ENCODE results near the gene EFNA5.

The EFNA5 gene

GRCh38 chr5:107696080-107696479, 25.3 kb upstream of the EFNA5 start:
- H3K9ac ChIP-seq (ENCODE audit: low read length): peak overlapping the region; percentile 15
- no peaks in the 10 kb centered on the region for H3K27me3 ChIP-seq (ENCODE audit: control insufficient read depth, insufficient read depth, low read length)
- peak overlapping the region; percentile 35 for H3K4me3 ChIP-seq (ENCODE audit: low read length)
- peak overlapping the region; percentile 79 for H3K27ac ChIP-seq (ENCODE audit: low read length)
- H3K9me3 ChIP-seq (ENCODE audit: control insufficient read depth, low read depth, low read length): no peaks in the 10 kb centered on the region
- no peaks in the 10 kb centered on the region for H3K36me3 ChIP-seq (ENCODE audit: control insufficient read depth, low read depth, low read length)
- peaks cover 14% of the 10 kb centered on the region for H3K4me1 ChIP-seq (ENCODE audit: control insufficient read depth, low read depth, low read length)

- H3K36me3 ChIP-seq (ENCODE audit: control insufficient read depth, low read depth, low read length): no peaks in the 10 kb centered on the region
- H3K9me3 ChIP-seq (ENCODE audit: control insufficient read depth, low read depth, low read length): no peaks in the 10 kb centered on the region
- H3K4me1 ChIP-seq (ENCODE audit: control insufficient read depth, low read depth, low read length): no peaks in the 10 kb centered on the region
- no peak overlapping the region for H3K9ac ChIP-seq (ENCODE audit: low read length)
- H3K4me3 ChIP-seq (ENCODE audit: low read length): no peak overlapping the region
- no peak overlapping the region for H3K27ac ChIP-seq (ENCODE audit: low read length)
- no peaks in the 10 kb centered on the region for H3K27me3 ChIP-seq (ENCODE audit: control insufficient read depth, insufficient read depth, low read length)
These were observed 17.2 kb upstream of the EFNA5 start for GRCh38 chr5:107687937-107688336.

DNA sequence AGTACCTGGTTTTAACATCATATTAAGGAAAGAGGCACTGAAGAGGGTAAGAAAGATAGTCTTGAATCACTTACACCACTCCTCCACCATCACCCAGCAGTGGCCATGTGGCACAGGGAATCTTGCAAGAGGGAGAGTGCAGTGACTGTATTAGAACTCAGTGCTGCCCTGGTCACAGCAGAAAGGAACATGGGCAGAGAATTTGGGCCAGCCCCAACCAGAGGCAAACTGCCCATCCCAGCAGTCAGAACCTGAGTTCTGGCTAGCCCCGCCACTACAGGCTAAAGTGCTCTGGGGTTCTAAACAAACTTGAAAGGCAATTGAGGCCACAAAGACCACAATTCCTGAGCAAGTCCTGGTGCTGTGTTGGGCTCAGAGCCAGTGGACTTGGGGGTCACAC, 16.7 kb upstream of the EFNA5 start:
- no peaks in the 10 kb centered on the region for H3K36me3 ChIP-seq (ENCODE audit: control insufficient read depth, low read depth, low read length)
- peaks cover 4% of the 10 kb centered on the region for H3K4me1 ChIP-seq (ENCODE audit: control insufficient read depth, low read depth, low read length)
- H3K27ac ChIP-seq (ENCODE audit: low read length): no peak overlapping the region
- H3K9me3 ChIP-seq (ENCODE audit: control insufficient read depth, low read depth, low read length): no peaks in the 10 kb centered on the region
- no peaks in the 10 kb centered on the region for H3K27me3 ChIP-seq (ENCODE audit: control insufficient read depth, insufficient read depth, low read length)
- H3K9ac ChIP-seq (ENCODE audit: low read length): no peak overlapping the region
- H3K4me3 ChIP-seq (ENCODE audit: low read length): no peak overlapping the region

DNA sequence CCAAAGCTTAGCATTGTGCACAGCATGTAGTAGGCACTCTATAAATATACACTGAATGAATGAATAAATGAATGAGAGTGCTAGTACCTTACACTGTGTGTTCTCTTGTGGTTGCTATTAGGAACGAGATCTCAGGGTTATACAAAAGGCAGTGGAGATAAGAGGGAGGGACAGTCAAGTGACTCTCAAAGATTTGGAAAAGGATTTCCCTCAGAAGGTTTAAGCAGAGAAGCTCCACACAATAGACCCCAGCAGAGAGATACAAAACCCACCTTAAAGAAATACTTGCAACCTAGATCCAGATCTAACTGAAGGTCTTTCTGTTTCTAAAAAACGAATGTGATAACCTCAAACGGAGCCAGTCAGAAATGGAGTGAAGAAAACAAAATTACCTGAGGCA, 11.8 kb upstream of the EFNA5 start:
- Histone ChIP-seq H3K9me3 (ENCODE audit: control insufficient read depth, low read depth, low read length) (no peaks in the 10 kb centered on the region), H3K27me3 (ENCODE audit: control insufficient read depth, insufficient read depth, low read length) (no peaks in the 10 kb centered on the region), H3K27ac (ENCODE audit: low read length) (no peak overlapping the region), H3K9ac (ENCODE audit: low read length) (no peak overlapping the region), H3K4me3 (ENCODE audit: low read length) (no peak overlapping the region), H3K36me3 (ENCODE audit: control insufficient read depth, low read depth, low read length) (no peaks in the 10 kb centered on the region), H3K4me1 (ENCODE audit: control insufficient read depth, low read depth, low read length) (peaks cover 7% of the 10 kb centered on the region)

GRCh38 chr5:107680799-107681198, 10.1 kb upstream of the EFNA5 start:
- H3K4me3 ChIP-seq (ENCODE audit: low read length): no peak overlapping the region
- no peaks in the 10 kb centered on the region for H3K9me3 ChIP-seq (ENCODE audit: control insufficient read depth, low read depth, low read length)
- H3K9ac ChIP-seq (ENCODE audit: low read length): no peak overlapping the region
- peaks cover 13% of the 10 kb centered on the region for H3K4me1 ChIP-seq (ENCODE audit: control insufficient read depth, low read depth, low read length)
- no peak overlapping the region for H3K27ac ChIP-seq (ENCODE audit: low read length)
- no peaks in the 10 kb centered on the region for H3K27me3 ChIP-seq (ENCODE audit: control insufficient read depth, insufficient read depth, low read length)
- no peaks in the 10 kb centered on the region for H3K36me3 ChIP-seq (ENCODE audit: control insufficient read depth, low read depth, low read length)

DNA sequence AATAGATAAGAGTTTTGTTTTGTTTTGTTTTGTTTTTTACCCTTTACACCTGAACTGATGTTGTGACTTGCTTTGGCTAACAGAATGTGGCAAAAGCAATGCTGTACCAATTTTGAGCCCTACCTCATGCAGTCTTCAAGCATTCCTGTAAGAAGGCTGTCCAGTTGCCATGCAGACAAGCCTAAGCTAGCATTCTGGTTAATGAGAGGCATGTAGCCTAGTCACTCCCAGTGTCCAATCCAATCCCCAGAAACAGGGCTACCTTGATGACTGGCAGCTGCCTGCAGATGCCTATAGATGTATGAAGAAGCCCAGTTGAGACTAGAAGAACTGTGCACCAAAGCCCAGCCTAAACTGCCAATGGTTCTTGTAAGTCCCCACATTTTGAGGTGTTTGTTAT, 9.4 kb upstream of the EFNA5 start:
- no peak overlapping the region for H3K27ac ChIP-seq (ENCODE audit: low read length)
- no peaks in the 10 kb centered on the region for H3K27me3 ChIP-seq (ENCODE audit: control insufficient read depth, insufficient read depth, low read length)
- no peak overlapping the region for H3K4me3 ChIP-seq (ENCODE audit: low read length)

GRCh38 chr5:107676702-107677101, 6.0 kb upstream of the EFNA5 start:
- H3K27me3 ChIP-seq (ENCODE audit: control insufficient read depth, insufficient read depth, low read length): no peaks in the 10 kb centered on the region
- H3K36me3 ChIP-seq (ENCODE audit: control insufficient read depth, low read depth, low read length): no peaks in the 10 kb centered on the region
- H3K4me1 ChIP-seq (ENCODE audit: control insufficient read depth, low read depth, low read length): peaks cover 14% of the 10 kb centered on the region
- H3K9ac ChIP-seq (ENCODE audit: low read length): no peak overlapping the region
- no peak overlapping the region for H3K4me3 ChIP-seq (ENCODE audit: low read length)
- H3K27ac ChIP-seq (ENCODE audit: low read length): no peak overlapping the region
- H3K9me3 ChIP-seq (ENCODE audit: control insufficient read depth, low read depth, low read length): no peaks in the 10 kb centered on the region

More for the DNA sequence above, 9.4 kb upstream of the EFNA5 start:
- H3K9me3 ChIP-seq (ENCODE audit: control insufficient read depth, low read depth, low read length): no peaks in the 10 kb centered on the region
- H3K4me1 ChIP-seq (ENCODE audit: control insufficient read depth, low read depth, low read length): peaks cover 15% of the 10 kb centered on the region
- H3K9ac ChIP-seq (ENCODE audit: low read length): no peak overlapping the region
- no peaks in the 10 kb centered on the region for H3K36me3 ChIP-seq (ENCODE audit: control insufficient read depth, low read depth, low read length)

- H3K4me3 ChIP-seq (ENCODE audit: low read length): no peak overlapping the region
- H3K4me1 ChIP-seq (ENCODE audit: control insufficient read depth, low read depth, low read length): peaks cover 14% of the 10 kb centered on the region
- H3K9me3 ChIP-seq (ENCODE audit: control insufficient read depth, low read depth, low read length): no peaks in the 10 kb centered on the region
- no peak overlapping the region for H3K27ac ChIP-seq (ENCODE audit: low read length)
- H3K36me3 ChIP-seq (ENCODE audit: control insufficient read depth, low read depth, low read length): no peaks in the 10 kb centered on the region
- no peak overlapping the region for H3K9ac ChIP-seq (ENCODE audit: low read length)
- H3K27me3 ChIP-seq (ENCODE audit: control insufficient read depth, insufficient read depth, low read length): no peaks in the 10 kb centered on the region
These were observed 4.5 kb upstream of the EFNA5 start for GRCh38 chr5:107675201-107675600.

GRCh38 chr5:107674655-107675054, 3.9 kb upstream of the EFNA5 start:
- no peaks in the 10 kb centered on the region for H3K9me3 ChIP-seq (ENCODE audit: control insufficient read depth, low read depth, low read length)
- H3K36me3 ChIP-seq (ENCODE audit: control insufficient read depth, low read depth, low read length): no peaks in the 10 kb centered on the region
- no peaks in the 10 kb centered on the region for H3K27me3 ChIP-seq (ENCODE audit: control insufficient read depth, insufficient read depth, low read length)
- H3K4me1 ChIP-seq (ENCODE audit: control insufficient read depth, low read depth, low read length): peaks cover 14% of the 10 kb centered on the region
- no peak overlapping the region for H3K27ac ChIP-seq (ENCODE audit: low read length)
- no peak overlapping the region for H3K4me3 ChIP-seq (ENCODE audit: low read length)
- no peak overlapping the region for H3K9ac ChIP-seq (ENCODE audit: low read length)

DNA sequence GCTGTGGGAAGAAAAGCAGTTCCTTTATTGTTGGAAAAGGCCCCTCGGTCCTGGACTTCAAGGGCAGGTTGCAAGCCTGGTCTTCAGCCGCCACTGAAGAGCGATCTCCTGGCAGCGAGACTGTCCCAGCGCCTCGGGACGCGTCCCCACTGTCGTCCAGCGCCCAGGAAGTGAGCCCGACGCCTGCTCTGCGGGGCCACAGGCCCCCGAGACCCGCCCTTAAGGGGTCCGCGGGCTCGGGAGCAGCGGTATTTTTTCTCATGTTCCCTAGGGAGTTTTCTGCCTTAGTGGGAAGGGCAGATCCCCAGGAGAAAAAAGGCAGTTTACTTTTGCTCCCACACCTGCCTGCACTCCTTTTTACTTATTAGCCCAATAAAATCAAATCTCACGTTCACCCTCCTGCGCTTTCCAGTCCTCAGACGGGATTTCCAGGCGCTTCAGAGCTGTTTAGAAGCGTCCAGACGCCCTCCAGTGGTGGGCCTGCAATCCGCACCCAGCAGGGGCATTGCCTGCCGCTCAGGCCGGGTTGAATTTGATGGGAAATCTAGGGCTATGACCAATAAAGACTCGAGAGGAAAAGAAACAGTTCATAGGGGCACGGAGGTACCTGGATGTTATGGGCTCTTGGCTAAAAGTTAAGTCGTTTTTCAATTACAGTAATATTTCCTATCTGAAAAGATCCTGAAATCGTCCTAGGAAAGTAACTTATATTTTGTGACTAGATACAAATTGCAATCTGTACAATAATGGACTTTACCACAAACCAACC, 2.8 kb upstream of the EFNA5 start:
- H3K4me1 ChIP-seq (ENCODE audit: control insufficient read depth, low read depth, low read length): peaks cover 14% of the 10 kb centered on the region
- peak overlapping the region; percentile 64 for H3K9ac ChIP-seq (ENCODE audit: low read length)
- H3K27me3 ChIP-seq (ENCODE audit: control insufficient read depth, insufficient read depth, low read length): peaks cover 3% of the 10 kb centered on the region
- no peaks in the 10 kb centered on the region for H3K9me3 ChIP-seq (ENCODE audit: control insufficient read depth, low read depth, low read length)
- H3K36me3 ChIP-seq (ENCODE audit: control insufficient read depth, low read depth, low read length): no peaks in the 10 kb centered on the region
- H3K4me3 ChIP-seq (ENCODE audit: low read length): peak overlapping the region; percentile 84
- no peak overlapping the region for H3K27ac ChIP-seq (ENCODE audit: low read length)

DNA sequence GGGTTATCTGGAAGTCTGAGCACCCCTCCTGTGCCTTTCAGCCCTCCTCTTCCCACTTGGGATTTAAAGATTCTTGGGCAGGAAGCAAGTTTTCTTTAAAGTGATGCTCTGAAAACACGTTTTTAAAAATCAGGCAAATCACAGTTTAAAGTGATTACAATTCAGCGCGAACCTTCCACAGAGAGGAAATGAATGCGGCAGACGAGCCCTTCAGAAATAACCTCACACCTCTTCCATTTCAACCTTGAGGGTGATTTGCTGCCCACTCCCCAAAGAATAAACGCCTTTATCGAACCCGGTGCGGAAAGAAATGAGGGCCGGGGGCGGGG, 2.3 kb upstream of the EFNA5 start:
- Histone ChIP-seq H3K27ac (ENCODE audit: low read length) (no peak overlapping the region), H3K4me1 (ENCODE audit: control insufficient read depth, low read depth, low read length) (peaks cover 19% of the 10 kb centered on the region), H3K9ac (ENCODE audit: low read length) (peak overlapping the region; percentile 64), H3K4me3 (ENCODE audit: low read length) (peak overlapping the region; percentile 84), H3K9me3 (ENCODE audit: control insufficient read depth, low read depth, low read length) (no peaks in the 10 kb centered on the region), H3K36me3 (ENCODE audit: control insufficient read depth, low read depth, low read length) (no peaks in the 10 kb centered on the region), H3K27me3 (ENCODE audit: control insufficient read depth, insufficient read depth, low read length) (peaks cover 9% of the 10 kb centered on the region)
